GM18907 (cell line): Measurements from ENCODE around the gene EXOC6B.

Source experiments
- ATAC-seq: cut with Tn5 transposase; IDR thresholded peaks from one replicate; pipeline ENCODE4 v1.9.1; 2021; ENCODE audit warnings: mild to moderate bottlenecking, moderate library complexity; ENCODE audit not compliant: unreplicated experiment

Gene EXOC6B

DNA sequence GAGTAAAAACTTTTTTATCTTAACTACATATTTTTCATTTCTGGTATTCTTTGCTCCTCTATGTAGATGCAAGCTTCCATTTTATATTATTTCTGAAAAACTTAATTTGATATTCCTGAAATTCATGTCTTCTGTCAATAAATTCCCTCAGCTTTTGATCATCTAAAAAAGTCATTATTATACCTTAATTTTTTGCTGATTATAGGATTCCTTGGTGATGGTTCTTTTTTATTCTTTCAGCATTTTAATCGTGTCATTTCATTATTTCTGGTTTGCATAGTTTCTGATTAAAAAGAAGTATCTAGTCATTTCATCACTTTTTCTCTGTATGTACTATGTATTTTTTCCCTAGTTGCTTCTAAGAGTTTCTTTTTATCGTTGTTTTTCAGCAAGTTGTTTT is 436.4 kb downstream of the EXOC6B start:
- no peak for ATAC-seq

DNA sequence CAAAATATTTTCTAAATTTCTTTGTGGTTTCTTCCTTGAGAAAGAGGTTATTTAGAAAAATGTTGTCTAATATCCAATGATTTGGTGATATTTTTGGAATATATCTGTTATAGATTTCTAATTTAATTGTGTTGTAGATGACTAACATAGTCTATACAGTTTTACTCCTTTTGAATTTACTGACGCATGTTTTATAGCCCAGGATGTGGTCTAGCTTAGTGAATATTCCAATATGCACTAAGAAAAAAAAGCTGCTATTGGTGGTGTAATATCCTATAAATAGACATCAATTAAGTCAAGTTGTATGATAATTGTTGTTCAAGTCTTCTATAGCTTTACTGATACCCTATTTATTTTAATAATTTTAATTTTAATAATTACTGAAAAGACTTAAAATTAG is 437.6 kb downstream of the EXOC6B start:
- ATAC-seq: no peak

DNA sequence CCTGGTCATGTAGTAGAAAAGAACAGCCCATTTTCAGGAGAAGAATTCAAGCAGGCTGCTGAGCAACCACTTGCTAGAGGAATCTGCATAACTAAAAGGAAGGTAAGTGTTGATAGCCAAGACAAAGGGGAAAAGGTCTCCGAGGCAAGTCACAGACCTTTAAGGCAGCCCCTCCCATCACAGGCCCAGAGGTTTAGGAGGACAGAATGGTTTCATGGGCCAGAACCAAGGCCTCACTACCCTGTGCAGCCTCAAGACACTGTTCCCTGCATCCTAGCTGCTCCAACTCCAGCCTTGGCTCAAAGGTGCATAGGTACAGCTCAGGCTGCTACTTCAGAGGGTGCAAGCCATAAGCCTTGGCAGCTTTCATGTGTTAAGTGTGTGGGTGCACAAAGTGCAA is 439.5 kb downstream of the EXOC6B start:
- no peak for ATAC-seq

DNA sequence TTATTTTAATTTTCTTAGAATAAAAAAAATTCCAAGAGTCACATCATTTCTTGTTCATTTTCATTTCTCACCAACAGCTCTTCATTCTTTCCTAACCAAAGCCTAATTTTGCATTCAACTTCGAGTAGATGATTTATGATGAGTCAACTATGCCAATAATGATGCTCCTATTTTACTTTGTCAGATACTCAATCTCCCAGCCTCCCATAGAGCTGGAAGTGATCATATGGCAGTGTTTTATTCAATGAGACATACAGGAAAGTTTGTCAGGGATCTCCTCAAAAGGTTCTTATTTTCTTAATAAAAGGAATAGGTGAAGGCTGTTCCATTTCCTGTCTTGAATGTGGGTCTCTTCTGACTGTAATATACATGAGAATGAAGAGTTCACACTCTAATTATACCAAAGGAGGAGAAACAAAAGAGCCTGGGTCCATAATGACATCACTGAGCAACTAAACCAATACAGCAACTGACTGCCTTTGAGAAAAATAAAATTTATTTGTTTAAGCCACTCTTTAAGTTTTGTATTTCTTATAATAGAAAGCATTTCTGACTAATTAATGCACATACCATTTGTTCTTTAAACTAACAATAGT is 447.0 kb downstream of the EXOC6B start:
- no peak for ATAC-seq

DNA sequence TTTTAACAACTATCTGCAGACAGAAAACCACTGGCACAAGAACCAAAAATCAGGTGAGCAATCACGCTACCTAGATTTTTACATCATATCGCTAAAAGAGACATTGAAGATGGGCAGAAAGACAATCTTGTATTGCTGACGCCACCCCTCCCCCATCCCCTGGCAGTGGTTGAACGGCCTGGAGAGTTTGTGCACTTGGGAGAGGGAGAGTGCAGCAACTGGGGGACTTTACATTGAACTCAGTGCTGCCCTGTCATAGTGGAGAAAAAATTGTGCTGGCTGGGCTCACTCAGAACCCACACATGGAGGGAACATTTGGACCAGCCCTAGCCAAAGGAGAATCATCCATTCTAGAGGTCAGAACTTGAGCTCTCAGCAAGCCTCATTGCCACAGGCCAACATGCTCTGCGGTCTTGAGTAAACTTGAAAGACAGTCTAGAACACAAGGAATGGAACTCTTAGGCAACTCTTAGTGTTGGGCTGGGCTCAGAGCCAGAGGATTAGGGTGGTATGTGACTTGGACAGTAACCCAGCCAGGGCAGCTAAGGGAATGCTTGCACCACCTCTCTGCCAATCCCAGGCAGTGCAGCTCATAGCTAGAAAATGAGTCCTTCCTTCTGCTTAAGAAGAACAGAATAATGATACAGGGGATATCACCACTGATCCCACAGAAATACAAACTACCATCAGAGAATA is 458.2 kb downstream of the EXOC6B start:
- ATAC-seq: no peak

DNA sequence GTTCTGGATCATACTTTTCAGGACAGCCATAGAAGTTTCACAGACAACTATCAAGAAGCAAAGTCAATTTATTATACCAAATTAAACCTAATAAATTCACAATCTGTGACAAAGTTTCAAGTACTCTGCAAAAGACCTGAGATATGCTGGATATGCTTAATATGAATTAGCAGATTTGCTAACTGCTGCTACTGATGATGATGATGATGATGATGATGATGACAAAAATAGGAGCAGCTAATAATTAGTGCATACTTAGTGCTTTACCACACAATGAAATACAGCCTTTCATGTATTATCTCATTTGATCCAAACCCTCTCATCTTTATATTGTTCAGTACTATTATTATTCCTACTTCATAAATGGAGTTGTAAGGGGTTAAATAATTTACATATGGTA is 462.4 kb downstream of the EXOC6B start:
- ATAC-seq: no peak

DNA sequence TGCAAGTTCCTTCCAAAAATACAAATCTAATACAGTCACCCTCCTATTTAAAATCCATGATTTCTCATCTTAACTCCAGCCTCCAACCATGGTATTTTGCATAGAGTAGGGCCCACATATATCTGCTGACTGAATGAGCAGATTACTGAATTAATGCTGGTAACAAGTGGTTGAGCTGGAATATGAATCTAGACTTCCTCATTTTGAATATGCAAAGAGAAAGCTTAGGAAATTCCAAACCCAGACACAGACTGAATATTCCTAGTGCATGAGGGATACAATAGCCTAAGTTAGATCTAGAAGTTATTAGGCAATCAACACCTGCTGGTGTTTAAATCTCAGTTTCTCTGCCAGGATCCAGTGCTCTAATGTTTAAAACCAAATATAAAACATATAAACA is 463.1 kb downstream of the EXOC6B start:
- no peak for ATAC-seq

DNA sequence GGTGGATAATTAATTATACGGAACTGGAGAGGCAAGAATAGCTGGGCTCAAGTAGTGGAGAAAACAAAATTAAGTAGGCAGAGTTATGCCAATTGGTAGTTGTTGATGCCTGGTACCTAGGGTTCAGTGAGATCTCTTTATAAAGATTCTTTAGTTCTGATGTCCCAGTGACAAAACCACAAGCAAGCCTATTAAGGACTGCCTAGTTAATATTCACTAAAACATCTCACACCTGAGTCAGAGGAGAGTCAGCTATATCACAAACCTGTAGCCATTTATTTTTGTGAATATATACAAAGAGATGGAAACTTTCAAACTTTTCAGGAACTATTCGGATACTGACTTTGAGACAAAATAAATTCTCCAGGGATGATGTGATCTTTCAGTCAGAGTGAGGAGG is 464.3 kb downstream of the EXOC6B start:
- ATAC-seq: no peak

DNA sequence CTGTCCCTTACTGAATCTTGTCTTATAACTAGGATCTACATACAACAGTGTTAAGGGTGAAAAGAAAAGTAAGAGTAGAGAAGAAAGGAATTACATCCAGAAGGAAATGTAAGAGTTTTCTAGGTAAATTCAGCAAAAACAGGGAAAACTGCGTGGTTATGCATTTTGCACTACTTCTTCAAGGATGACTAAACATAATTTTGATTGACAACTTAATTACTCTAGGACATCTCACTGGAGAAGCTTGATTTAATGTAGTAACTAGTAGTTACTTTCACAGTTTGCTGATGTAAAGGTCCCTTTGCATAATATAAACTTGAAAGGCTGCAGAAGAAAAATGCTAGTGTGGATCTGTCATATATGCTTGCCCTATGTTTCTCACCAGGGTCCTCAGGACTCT is 464.8 kb downstream of the EXOC6B start:
- no peak for ATAC-seq

DNA sequence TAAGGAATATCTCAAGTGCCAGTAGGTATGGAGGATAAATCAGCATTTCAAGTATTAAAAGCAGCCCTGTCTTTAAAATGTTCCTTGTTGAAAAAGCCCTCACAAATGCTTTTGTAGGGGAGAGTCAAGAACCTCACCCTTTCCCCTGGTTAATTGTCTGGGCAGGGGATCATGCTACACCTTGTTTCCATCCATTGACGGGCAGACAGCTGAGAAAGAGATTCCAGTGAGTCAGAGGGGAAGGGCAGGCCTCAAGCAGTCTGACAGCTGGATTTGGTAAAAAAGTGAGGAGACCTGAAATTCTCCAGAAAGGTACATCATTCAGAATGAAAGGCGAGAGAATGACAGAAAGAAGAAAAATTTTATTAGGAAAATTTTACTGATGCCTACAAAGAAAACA is 475.0 kb downstream of the EXOC6B start:
- no peak for ATAC-seq

DNA sequence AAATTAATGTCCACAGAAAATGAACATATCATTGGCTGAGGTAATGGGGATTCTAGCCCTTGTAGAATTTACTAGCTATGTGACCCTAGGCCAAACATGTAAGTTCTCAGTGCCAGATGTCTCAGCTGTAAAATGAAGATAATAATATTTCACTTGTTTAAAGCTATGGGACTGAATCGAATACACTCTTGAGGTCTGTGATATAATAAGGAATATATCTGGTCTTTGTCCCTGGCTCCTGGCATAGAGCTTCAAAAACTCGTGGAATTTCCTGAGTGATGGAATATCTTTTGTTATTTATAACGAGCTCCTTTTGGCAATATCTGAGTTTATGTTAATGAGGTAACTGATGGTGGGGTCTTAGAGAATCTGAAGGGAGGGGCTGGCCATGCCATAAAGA is 476.8 kb downstream of the EXOC6B start:
- no peak for ATAC-seq

DNA sequence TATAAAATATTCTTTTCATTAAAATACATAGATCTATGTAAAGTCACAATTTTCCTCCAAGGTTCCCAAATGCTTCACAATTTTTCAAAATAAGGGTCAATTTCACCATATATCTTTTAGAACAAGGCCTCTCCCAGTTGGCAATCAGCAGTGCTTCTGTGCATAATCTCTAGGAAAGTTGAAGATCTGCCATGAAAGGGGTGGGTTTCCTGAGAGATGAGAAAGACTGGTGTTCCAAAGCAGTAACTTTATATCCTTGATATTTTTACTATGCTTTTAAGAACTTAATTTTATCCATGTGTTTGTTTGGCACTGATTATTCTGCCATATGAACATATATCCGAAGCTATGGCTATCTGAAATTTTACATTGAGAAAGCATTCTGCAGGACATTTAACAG is 478.8 kb downstream of the EXOC6B start:
- no peak for ATAC-seq

DNA sequence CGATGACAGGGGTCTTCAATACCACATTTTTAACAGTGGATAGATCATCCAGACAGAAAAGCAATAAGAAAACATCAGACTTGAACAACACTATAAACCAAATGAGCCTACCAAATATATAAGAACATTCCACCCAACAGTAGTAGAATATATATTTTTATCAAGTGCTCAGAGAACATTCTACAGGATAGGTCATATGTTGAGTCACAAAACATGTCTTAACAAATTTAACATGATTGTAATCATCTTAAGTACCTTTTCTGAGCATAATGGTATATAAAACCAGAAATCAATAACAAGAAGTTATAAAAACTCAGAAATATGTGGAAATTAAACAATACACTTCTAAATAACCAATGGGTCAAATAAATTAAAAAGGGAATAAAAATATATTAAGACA is 484.2 kb downstream of the EXOC6B start:
- ATAC-seq: no peak

DNA sequence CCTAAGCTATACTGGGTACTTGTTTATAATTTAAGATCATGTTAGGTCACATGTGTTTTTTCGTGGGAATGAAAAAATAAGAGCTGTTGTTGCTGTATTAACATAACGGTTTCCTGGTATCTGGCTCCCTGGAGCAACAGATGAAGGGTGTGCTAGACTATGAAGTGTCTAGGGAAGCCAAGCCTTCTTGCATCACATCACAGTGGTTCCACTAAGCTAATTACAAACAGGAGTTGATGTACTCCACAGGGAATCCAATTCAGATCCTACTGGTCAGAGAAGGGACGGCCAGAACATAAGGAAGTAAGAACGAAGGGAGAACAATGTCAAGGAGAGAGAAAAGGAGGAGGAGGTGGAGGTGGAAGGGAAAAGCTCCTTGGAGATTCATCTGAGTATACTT is 485.2 kb downstream of the EXOC6B start:
- ATAC-seq: no peak

DNA sequence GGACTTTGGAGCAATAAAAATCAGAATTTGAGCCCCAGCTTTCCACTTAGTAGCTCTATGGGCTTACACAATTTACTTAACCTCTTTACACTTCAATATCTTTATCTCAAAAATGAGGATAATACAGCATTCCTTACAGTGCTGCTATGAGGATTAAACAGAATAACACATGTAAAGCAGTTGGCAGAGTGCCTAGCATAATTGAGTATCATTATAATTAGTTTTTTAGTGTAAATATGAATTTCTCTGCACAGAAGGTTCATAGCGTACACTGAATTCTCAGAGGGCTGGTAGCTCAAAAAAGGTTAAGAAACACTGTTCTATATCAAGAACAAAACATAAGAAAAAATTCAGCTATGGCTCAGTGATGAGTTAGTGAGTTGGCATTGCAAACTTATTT is 487.8 kb downstream of the EXOC6B start:
- ATAC-seq: no peak

DNA sequence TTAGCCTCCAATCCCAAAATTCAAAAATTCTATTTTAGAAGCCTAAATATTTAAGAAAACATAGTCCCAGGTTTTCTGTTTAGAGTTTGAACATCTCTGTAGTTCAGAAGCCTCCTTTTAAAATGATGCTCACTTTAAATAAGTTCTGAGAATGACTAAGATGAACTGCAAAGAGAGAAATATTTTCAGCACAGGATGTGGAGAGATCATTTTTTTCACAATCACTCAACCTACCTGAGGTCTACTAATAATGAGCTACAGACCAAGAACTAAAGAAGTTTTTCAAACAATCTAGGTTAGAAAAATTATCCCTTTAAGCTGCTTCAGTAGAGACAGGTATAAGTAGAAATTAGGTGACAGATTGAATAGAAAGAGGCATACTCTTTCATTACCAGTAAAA is 493.1 kb downstream of the EXOC6B start:
- no peak for ATAC-seq

DNA sequence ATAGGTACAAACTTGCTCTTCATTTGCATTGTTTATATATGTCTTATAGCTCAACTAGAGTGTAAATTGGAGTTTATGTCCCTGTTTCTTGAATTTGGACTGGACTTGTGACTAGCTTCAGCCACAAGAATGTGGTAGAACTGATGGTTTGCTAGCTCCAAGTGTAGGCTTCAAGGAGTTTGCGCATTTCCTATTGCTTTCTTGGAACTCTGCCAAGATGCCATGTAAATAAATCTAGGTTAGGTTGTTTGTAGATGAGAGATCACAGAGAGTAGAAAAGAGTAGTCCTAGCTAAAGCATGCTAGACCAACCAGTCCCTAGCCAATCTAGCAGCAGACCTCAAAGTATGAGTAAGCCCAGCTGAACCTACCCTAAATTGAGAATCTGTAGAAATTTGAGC is 495.2 kb downstream of the EXOC6B start:
- ATAC-seq: no peak

DNA sequence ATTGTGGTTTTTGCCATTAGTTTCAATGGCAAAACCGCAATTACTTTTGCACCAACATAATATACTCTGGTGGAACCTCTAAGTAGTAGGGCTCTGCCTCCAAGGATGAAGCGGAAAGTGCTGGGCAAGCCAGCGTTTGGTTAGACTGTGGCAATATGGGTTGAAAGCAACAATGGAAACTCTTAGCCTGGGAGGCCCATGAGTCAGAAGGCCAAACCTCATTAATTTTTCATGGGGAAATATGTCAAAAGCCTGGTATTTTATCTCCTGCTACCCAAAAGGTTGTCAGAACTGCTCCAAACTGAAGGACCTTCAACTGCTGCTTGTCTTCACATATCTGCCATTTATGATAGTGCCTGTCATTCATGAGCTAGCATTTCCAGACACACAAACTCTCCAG is 499.1 kb downstream of the EXOC6B start:
- ATAC-seq: no peak

DNA sequence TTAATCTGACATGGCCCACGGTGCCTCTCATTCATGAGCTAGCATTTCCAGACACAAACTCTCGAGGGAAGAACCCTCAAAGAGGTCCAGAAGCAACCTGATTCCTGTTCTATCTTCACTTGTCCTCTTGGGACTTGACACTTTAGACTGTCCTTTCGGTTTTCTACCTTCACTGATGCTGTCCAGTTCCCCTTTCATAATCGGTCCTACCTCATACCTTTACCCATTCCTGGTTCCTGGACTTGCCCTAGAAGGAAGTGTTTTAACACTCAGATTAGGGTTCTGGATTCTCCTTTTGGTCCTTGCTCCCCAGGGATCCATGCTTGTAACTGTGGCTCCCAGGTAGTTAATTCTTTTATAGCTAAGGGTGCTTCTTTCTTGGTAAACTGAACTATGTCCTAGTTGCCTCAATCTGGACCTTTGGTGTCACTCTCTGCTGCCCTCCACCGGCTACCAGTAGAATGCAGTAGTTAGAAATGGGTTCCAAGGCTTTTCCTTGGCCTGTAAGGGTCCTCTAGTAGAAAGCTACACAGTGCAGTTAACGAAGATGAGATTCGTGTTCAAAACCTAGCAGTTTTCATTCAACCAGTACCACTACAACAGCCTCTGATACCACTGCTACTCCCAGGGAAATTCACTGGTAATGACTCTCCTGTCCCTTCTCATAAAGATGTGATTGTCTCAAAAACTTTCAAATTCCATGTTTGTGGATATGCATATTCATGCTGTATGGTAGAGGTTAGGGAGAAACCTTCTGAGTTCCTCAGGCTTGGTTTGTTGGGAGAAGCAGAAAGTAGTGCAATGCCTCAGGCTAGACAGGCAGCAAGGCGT is 500.0 kb downstream of the EXOC6B start:
- ATAC-seq: peak; percentile 60

DNA sequence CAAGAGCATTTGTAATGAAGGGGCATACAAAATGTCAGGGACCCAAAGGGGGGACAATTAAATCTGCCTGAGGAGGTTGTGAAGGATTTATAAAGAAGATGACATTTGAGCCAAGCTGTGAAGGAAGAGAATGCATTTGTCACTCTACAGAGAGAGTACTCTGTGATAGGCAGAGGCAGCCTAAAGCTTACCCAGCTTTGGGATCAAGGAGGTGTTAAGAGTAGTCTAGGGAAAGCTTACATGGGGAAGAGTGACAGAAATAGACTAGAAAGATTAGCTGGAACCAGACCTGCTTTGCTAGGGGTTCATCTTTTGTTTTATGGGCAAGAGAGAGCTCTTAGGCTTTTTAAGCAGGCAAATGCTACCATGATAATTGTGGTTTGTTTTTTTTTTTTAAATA is 509.1 kb downstream of the EXOC6B start:
- ATAC-seq: no peak

DNA sequence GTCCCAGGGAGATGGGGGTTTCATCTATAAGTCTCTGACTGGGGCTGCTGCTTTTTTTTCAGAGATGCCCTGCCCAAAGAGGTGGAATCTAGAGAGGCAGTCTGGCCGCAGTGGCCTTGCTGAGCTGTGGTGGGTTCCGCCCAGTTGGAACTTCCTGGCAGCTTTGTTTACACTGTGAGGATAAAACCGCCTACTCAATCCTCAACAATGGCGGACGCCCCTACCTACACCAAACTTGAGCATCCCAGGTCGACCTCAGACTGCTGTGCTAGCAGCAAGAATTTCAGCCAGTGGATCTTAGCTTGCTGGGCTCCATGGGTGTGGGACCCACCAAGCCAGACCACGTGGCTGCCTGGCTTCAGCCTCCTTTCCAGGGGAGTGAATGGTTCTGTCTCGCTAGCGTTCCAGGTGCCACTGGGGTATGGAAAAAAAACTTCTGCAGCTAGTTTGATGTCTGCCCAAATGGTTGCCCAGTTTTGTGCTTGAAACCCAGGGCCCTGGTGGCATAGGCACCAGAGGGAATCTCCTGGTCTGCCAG is 525.6 kb downstream of the EXOC6B start:
- no peak for ATAC-seq

DNA sequence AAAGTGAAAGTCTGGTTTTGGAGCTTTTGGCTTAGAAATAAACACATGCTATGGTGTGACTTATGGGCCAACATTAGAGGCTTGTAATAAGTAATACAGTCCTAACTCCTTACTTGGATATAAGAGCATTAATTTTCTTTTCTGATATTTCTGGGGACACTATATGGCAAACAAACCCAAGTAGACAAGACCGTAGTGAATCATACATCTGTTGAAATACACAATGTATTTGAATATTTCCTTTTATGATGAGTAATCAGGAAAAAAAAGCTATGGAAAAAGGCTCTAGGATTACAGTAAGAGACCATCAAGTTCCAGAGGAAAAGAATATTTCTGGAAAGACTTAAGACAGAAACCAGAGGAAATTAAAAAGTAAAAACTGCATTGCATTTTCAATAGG is 532.2 kb downstream of the EXOC6B start:
- no peak for ATAC-seq
